Stimulated activated CD8-positive, alpha-beta memory T cell treated with anti-CD3 and anti-CD28 coated beads, Interleukin-15, amount 100 ng/mL, for 24 hours (primary cell): Measurements from ENCODE around the gene KRT33A.
"Not testable (repeated sequence)": the region's sequence is repeated elsewhere in the genome, so short reads cannot be mapped to it uniquely, and the experiment has no call there.

Source experiments
- DNase-seq: peaks from one replicate; pipeline ENCODE4 v3.0.0-alpha.2; 2020; ENCODE audit warnings: low read depth

The KRT33A gene

DNA sequence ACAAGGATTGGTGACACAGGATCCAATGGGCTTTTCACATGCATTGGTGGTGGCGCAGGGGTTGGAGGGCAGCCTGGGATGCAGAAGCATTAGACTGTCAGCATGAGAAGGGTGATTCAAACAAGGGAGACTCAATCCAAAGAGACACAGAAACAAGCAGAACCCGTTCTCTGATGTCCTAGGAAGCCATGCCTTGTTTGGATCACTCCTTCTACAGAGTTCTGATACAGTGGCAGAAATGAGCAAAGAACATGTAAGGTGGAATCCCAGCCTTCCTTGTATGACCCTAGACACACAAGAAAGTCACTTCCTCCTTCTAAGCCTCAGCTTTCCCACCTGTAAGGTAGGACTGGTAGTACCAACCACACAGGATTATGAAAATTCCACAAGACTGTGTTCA, 13.3 kb upstream of the KRT33A start:
- DNase-seq, result no peak

DNA sequence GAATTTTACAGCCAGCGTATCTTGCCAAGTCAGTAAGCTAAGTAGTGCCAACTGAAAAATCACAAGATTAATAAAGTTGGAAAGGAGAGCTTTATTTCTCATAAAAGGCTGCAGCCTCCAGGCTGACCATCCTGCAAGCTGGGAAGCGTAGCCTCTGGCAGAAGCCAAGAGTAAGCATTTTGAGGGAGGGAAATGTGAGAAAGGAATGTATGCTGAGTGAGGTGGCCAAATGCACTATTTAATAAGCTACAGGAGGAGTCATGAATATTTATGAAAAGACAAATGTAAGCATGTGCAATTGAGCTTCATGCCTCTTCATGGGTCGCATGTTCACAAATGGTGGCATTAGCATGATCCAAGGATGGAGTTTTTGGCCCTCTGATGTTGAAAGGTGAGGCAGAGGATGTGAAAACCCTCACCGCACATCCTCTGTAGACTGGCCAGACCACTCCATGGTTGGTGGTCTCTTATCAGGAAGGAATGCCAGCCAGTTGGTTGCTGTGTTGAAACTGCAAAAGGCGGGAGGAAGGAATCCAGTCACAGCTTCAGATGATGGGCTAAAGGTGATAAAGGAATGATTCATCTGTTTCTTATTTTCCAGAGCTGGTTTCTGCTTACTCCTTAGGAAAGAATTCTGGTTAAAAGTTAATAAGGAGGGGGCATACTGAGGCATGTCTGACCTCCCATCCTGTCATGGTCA, 9.8 kb upstream of the KRT33A start:
- DNase-seq, result no peak

DNA sequence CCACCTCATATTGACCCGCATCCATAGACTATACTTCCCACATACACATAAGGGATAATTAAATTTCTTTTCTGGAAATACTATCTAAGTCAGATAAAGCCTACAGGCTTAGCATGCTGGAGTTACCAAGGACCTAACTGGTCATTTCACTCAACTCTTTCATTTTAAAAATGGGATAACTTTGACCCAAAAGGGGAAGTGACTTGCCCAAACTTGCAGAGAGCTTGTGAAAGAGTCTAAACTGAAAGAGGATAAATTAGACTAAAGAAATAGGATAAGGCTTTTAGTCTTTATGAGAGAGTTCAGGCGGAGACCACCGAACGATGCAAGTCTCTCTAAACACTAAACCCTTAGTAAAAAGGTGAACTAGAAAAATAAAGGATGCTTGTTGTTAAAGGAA, 3.9 kb upstream of the KRT33A start:
- no peak for DNase-seq

DNA sequence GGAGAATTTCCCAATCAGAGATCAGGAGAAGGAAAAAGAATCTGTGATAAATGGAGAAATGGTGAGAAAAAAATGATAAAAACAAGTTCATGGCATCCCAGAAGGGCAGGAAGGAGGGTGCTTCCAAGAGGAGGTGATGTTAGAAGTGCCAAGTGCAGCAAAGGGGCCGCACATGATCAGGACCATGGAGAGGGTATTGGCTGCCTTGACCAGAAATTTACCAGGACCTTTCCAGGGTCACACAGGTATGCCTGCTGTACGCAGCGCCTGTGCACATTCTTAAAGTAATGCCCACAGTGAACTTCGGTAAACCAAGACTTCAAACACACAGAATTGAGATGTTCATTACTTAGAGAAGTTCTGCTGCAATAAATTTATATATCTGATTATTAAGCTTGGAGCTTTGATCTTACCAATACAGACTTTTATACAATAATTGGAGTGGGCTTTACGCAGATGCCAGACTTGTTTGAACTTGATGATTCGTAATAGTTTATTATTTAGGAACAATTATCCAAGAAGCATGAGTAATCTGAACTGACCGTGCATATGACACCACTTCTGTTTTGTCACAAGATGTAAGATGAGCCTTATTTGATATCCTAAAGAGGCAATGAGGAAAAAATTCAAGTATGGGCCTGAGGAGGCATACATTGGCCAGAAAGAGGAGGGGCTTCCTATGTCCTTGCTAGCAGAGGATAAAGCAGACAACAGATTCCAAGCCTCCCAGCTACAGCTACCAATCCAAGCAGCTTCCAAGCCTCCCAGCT, 2.2 kb upstream of the KRT33A start:
- no peak for DNase-seq

DNA sequence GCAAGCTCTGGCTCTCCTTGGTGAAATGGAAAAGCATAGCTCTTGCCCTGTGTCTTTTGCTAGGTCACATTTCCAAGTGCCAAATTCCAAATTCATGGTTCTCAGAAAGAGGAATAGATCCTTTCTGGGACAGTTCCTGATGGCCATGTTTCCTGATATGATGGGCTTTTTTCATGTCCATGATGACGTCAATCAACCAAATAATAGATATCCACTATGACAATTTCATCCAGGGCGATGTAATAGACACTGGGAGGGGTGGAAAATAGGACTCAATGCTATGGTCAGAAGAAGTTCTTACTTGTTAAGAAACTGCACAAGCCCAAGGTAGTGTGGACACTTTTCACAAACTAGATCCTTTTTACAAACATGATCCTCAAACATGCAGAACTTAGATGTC, 549 bp upstream of the KRT33A start:
- DNase-seq, result no peak

DNA sequence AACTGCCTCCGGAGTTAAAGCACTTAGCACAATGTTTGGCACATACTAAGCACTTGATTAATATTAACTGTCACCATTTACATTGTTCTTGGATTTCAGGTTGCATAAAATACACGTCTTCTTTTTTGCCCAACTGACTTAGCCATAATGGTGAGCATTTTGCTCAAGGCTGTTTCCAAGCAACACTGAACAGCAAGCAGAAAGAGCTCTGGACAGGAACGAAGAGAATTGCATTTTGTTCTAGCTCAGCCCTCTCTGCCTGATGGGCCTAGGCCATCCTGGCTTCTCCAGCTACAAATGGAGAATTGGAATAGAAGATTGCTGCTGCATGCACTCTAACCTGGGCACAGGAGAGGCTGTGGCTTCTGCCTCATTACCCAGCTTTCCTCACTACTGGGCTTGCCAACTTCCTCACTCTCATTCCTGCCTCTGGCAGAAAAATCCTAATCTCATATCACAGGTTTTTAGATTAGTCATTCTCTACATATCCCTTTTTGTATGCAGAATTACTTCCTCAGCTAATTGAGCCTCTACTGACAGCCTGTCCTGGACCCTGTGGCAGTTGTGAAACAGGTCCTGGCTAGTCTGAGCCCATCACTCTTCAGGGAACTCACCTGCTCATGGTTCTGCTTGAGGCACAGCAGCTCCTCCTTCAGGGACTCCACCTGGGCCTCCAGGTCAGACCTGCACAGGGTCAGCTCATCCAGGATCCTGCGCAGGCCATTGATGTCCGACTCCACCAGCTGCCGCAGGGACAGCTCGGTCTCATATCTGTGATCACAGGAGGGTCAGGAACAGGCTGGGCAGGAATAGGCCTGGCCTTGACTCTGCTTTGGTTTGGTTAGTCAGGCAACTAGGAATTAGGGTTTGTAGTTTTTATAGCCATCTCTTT, 2.5 kb downstream of the KRT33A start:
- DNase-seq, result no peak

DNA sequence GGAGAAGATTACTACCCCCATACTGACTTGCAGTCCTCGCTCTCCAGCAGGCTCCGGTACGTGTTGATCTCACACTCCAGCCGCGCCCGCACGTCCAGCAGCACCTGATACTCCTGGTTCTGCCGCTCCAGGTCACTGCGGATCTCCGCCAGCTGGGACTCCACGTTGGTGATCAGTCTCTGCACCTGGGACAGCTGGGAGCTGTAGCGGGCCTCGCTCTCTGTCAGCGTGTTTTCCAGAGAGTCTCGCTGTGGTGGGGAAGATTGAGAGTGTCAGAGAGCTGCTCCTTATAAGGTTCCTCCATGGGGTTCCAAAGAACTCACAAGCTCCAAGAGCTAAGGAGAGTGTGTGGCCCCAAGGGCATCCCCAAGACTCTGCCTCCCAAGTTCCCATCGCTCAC, 4.2 kb downstream of the KRT33A start:
- DNase-seq, result not testable (repeated sequence)

DNA sequence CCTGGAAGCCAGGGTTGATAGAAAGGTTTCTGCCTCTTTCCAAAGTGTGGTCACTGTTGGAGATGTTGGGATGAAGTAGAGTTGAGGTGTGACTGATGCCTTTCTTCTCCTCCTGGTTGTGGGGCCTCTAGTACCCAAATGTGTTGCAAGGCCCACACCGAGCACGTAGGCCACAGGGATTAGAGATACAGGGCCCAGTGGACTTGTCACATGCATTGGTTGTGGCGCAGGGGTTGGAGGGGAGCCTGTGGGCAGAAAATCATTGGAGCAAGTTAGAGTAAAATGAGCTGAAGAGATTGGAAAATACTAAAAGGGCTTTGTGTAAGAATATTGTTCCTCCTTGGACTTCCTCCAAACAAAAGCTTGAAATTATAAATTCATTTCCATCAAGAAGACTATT, 4.6 kb downstream of the KRT33A start:
- DNase-seq, result no peak

DNA sequence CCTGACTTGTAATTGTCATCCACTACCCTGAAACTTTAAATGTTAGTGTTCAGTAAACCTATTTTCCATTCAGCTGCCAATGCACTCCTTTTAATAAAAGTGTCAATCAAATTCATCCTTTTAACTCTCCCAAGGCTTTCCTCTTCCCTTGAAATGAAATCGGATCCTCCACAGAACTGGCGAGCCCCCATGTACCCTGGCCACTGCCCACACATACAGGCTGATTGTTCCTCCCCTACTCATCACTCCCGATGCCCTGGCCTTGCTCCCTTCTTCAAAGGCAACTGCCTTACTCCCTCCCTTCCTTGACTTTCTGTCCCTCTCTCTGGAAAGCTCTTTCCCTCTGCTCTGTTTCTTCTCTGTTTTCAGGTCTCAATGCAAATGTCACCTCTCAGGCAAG, 7.6 kb downstream of the KRT33A start:
- DNase-seq, result no peak

DNA sequence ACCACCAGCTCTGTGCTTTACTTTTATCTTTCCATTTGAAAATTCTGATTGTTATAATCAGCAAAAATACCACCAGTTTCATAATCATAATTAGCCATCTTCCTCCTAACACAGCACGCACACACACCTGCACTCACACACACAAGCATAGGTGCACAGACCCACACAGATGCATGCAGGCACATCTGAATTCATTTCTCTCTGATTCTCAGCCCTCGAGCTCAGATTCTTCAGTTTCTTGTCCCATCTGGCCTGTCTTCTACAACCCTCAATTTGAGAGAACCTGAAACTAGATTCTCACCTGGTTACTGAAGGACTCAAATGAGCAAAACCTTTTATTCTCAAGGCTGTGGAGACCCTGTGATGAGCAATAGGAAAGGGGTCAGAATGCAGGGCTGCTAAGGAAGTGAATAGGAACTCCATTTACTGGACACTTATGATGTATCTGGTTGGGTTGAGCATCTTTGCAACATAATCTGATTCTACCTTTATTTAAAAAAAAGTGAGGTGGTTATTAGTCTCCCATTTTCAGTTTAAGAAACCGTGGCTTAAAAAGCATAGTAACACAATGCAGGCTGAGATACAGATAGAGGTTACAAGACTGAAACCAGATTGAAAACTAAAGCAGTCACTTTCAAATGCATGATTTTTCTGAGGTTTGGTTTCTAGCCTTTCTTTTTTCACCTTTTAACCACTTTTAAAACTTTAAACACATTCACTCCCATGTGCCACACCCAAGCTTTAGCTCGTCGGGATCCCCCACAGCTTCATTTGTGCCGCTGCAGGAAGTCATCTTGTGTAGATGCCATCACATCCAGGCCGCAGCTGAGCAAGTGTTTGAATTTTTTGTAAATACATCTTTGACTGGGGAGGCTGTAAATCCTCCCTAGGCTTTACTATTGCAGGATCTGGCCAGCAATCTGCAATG, 9.4 kb downstream of the KRT33A start:
- DNase-seq, result no peak

DNA sequence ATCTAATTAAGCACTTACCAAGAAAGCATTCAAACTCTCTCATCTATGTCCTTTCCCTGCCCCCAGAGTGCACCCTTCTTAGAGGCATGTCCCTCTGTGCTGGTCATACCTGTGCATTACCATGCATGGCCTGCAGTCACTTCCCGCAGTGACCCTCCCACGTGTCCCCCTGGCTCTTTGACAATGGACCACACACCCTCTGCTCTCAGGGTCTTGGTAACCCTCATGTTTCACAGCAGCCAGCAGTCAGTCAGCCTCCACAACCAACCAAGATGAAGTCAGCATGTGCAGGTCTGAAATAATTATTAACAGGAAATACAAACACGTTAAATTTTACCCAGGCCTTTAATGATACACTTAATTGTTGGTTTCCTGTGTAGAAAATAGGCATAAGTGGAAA, 10.1 kb downstream of the KRT33A start:
- no peak for DNase-seq

DNA sequence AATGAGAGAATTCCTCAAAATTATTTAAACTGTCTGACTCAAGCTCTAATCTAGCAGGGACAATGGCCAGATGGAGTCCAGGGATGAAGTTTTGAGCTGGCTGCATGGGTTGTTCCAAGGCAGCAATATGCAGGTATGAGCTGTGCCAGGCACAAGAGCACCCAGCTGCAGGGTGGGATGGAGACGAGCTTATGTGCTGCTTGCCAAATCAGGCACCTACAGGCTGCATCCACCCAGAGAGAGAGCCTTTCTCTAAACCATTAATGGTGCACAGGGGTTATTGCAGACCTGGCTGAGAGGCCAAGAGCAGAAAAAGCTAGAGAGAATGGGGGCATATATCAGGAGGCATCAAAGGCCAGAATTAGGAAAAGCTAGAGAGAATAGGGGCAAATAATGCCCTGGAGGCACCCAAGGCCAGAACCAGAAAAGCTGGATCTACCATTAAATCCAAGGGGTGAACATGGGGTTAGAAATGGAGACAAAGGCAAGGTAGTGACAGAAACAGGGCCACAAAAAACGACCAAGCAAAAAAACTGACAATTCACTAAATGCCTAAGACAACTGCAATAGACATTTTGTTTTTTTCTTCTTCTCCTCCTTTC, 11.0 kb downstream of the KRT33A start:
- DNase-seq, result no peak

DNA sequence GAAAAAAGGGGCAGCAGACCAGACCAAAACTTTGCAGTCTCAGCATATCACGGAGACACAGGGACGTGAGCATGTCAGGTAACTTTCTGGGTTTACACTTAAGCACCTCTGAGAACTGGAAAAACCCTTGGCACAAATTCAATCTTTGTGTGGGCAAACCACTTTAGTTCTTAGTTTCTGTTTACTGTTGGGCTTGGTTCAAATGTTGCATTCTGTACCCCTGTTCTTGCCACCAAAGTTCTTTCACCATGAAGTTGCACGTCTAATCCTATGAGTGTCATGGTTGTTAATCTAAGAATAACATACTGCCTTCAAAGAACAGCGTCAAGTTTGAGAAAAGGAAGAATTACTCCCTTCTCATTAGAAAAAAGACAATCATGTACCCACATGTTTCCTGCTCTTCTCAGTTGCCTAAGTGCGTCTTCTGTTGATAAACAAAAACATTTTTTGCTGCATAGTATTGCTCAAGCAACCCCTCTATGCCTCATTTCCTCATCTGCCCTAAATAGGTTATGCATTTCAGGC, 11.6 kb downstream of the KRT33A start:
- DNase-seq, result no peak

DNA sequence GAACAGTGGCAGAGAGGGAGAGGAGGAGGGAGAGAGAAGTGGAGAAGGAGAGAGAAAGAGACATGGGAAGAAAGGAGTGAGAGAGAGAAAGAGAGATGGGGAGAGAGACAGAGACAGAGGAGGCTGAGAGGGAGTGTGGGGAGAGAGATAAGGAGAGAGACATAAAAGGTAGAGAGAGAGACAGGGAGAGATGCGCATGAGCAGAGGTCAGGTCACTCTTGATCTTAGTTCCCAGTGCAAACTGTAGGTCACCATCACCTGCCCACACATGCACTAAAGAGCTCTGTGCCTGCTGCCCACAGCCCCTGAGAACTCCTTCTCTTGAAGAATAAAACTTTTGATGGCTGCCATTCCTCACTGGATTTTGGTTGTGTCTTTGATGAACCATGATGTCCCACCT, 14.9 kb downstream of the KRT33A start:
- no peak for DNase-seq

DNA sequence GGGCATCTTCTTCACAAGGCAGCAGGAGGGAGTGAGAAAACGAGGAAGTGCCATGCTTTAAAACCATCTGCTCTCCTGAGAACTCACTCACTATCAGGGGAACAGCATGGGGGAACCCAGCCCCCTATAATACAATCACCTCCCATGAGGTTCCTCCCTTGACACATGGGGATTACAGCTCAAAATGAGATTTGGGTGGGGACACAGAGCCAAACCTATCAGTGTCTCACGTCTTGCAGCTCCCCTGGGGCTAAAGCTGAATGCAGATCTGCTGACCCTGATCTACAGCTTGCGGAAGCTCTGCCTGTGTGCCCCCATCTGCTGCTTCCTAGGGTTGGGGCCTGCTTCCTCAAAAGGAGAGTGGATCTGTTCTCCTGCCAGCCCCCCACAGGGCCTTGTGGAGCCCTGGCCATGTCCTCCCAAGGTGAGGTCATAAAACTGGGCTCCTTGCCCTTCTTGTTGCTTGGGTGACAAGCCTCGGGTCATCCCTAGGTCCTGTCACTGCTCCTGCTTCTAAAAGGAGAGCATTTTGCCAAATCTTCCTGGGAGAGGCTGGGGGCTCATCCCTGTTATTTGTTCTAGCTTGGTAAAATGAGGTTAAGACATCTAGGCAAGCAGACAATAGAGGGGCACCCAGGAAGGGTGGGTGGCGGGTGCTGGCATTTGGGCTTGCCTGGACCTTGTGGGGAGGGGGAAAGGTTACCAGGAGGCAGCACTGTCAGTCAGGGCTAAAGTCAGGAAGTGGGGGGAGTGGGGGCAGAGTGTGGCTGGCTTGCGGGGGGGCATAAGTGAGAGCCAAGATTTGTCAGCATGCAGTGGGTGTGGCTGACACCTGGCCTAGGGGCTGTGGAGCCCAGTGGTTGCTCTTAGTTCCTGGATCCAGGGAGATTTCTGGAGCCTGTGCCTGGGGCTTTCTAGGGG, 16.0 kb downstream of the KRT33A start:
- no peak for DNase-seq

DNA sequence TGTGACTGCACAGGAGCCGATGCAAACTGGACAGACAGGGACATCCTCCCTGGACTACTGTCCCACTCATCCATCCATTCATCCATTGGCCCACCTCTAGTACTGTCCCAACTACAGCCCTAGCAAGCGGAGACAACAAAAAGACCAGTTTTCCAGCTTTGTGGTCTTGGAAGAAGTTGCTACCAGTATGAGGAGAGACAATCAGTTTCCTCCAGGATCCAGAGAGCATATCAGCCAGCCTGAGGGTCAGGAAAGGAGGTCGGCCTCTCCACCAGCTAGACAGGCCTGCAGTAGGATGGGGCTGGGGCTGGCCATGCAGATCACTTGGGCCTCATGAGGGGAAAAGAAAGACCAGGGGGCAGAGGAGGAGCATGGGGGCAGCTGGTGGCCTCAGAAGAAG, 16.8 kb downstream of the KRT33A start:
- no peak for DNase-seq

DNA sequence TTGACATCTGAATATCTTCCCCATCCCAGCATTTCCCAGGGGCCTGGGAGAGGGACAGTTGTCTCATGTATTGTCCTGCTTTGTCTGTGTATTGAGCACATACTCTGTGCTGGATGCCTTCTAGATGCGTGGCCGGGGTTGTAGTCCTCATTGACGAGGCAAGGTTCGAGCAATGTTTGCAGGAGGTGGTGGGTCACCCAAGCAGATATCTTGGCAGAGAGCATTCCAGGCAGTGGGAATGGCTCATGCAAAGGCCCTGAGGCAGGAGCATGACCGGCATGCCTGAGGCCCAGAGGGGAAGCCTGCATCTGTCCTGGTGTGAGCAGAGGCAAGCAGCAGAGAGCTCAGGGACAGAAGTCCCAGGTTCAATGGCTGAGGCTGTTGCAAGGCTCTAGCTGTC, 17.5 kb downstream of the KRT33A start:
- no peak for DNase-seq

DNA sequence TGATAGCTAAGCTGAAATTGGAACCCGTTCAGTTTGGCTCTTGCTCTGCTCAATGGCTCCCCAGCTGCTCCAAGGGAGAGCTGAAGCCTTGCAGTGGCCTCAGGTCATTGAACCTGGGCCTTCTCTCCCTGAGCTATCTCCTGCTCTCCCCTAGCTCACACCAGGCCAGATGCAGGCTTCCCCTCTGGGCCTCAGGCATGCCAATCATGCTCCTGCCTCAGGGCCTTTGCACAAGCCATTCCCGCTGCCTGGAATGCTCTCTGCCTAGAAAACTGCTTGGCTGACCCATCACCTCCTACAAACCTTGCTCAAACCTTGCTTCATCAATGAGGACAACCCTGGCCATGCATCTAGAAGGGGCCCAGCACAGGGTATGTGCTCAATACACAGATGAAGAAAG, 18.4 kb downstream of the KRT33A start:
- no peak for DNase-seq

DNA sequence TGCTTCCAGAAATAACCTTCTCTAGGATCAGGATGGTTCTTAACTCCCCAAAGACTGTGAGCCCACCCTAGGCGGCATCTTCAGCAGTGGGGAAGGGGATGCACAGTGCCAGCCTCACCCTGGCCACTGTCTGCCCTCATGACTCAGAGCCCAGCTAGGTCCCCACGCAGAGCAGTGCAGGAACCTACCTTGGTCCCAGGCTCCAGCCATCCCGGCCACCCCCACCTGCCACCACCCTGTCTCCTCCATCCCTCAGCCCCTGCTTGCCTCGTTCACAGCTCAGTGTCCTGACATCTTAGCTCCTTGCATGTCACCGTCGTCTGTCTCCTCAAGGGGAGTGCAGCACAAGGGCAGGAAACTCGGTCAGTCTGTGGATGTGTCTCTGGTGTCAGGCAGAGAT, 19.0 kb downstream of the KRT33A start:
- no peak for DNase-seq
